B cell (primary cell): ENCODE measurements around the gene TP53I3.

Experiments
- EZH2 ChIP-seq: IDR thresholded peaks from 2 replicates; pipeline ENCODE4 v1.6.1; 2012; ENCODE audit warnings: borderline replicate concordance, low read depth, mild to moderate bottlenecking, moderate library complexity, low read length; ENCODE audit not compliant: insufficient read depth, poor library complexity, severe bottlenecking
- TF ChIP-seq, protein P1 (sequence below): fragments of 200-600 bp; IDR thresholded peaks from one replicate; pipeline ENCODE4 v1.8.0; 2022; ENCODE audit warnings: antibody characterized with exemption, mild to moderate bottlenecking

DNA sequence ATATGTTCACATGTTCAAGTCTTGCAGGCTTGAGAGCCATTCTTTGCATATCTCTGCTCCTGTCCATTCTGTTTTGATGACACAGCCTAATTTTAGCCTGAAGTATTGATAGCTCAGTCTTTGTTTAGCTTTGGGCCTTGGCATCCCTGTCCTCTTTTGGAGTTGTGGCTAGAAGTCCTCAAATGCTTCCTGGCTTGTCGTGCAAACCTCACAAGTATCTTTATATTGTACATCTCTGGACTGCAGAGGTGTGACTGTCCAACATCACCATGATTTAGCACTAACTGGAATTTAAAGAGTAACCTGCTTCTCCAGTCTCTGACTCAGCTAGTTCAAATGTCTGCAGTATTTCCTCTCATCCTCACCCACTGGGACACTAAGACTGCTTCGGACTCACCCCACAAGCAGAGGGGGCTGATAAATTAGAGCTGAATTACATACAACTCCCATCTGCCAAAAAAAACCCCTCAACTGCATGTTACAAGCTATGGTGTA lies 26.8 kb upstream of the TP53I3 start:
- TF ChIP-seq, protein P1, sequence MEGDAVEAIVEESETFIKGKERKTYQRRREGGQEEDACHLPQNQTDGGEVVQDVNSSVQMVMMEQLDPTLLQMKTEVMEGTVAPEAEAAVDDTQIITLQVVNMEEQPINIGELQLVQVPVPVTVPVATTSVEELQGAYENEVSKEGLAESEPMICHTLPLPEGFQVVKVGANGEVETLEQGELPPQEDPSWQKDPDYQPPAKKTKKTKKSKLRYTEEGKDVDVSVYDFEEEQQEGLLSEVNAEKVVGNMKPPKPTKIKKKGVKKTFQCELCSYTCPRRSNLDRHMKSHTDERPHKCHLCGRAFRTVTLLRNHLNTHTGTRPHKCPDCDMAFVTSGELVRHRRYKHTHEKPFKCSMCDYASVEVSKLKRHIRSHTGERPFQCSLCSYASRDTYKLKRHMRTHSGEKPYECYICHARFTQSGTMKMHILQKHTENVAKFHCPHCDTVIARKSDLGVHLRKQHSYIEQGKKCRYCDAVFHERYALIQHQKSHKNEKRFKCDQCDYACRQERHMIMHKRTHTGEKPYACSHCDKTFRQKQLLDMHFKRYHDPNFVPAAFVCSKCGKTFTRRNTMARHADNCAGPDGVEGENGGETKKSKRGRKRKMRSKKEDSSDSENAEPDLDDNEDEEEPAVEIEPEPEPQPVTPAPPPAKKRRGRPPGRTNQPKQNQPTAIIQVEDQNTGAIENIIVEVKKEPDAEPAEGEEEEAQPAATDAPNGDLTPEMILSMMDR: no peak
- TF ChIP-seq EZH2: no peak
